Lower leg skin (tissue), 3 donors: ENCODE results near the gene CEP128.

Experiments
- CTCF ChIP-seq, 3 donors: fragments of 450-650 bp; IDR thresholded peaks; one replicate each; pipeline ENCODE4 v1.5.1; 2016; ENCODE audit warnings: antibody characterized with exemption in 3 of 3, mild to moderate bottlenecking in 3 of 3, moderate library complexity in 2 of 3
- POLR2A ChIP-seq, 2 donors: fragments of 450-650 bp; IDR thresholded peaks; one replicate each; pipeline ENCODE4 v1.6.1; 2016 to 2017; ENCODE audit warnings: antibody characterized with exemption in 2 of 2, mild to moderate bottlenecking in 1 of 2, moderate library complexity in 1 of 2

GRCh38 chr14:80615831-80616230, 325.7 kb downstream of the CEP128 start:
- no peak for TF ChIP-seq POLR2A (IDR thresholded peaks at IDR 0.05)
- no peak for TF ChIP-seq CTCF (IDR thresholded peaks at IDR 0.05)
